Prostate gland (tissue), 2 donors: ENCODE results near the gene SMIM3.

Experiments
- CTCF ChIP-seq, 4 experiments: fragments of 200-600 bp in 2 of 4; fragments of 450-650 bp in 2 of 4; sonication (generic) in 2 of 4; IDR thresholded peaks; 1 replicate in 3 of 4; 2 replicates in 1 of 4; pipeline ENCODE4 v1.5.1; 2016 to 2019; ENCODE audit warnings: antibody characterized with exemption in 4 of 4, mild to moderate bottlenecking in 2 of 4, moderate library complexity in 2 of 4
- POLR2A ChIP-seq: fragments of 450-650 bp; IDR thresholded peaks from one replicate; pipeline ENCODE4 v1.6.1; 2016; ENCODE audit warnings: antibody characterized with exemption, mild to moderate bottlenecking

- no peak for TF ChIP-seq CTCF (IDR thresholded peaks at IDR 0.05)
- no peak for TF ChIP-seq POLR2A
Measured at GRCh38 chr5:150780816-150781221, 2.3 kb downstream of the SMIM3 start.
